Medulla oblongata (tissue), 1 donor: Measurements from ENCODE around the gene FAM53A.
"Not testable (repeated sequence)": the region's sequence is repeated elsewhere in the genome, so short reads cannot be mapped to it uniquely, and the experiment has no call there.

Experiments
- DNase-seq: peaks from one replicate; pipeline ENCODE4 v3.0.0-alpha.2; 2015; ENCODE audit errors: extremely low spot score

Gene FAM53A

DNA sequence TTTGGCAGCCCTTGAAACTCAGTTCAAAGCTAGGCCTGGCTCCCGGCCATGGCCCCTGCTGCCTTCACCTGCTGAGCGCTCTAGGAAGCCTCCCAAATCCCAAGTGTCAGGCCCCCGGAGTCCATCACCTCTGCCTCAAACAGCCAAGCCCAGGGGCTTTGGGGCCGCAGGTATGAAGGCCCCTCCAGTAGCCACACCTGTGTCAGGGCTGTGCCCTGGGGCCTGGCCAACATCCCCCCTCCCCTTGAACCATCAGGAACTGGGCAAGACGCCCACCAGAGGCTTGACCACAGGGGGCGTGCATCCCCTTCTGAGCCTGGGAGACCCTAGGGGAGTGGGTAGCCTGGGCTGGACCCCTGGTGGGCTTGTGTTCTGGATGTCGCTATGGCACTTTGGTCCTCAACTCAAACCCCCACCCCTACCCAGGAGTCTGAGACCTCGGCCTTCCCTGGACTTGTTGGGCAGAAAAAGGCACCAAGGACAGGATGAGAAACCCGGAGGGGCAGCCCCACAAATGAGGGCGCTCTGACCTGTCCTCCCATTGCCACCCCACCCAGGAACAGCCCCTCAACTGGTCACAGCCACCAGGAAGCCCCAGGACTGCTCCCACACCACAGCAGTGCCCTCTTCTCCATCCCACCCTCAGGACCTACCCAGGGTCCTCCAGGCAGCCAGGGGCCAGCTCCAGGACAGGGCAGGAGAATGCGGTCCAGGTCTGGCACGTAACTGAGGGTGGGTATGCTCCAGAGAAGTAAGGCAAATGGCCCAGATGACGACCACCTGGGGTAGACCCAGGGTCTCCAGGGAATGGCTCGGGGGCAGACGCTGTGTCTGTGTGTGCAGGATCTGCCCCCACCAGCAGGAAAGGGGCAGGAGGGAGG, 32.2 kb upstream of the FAM53A start:
- no peak for DNase-seq

DNA sequence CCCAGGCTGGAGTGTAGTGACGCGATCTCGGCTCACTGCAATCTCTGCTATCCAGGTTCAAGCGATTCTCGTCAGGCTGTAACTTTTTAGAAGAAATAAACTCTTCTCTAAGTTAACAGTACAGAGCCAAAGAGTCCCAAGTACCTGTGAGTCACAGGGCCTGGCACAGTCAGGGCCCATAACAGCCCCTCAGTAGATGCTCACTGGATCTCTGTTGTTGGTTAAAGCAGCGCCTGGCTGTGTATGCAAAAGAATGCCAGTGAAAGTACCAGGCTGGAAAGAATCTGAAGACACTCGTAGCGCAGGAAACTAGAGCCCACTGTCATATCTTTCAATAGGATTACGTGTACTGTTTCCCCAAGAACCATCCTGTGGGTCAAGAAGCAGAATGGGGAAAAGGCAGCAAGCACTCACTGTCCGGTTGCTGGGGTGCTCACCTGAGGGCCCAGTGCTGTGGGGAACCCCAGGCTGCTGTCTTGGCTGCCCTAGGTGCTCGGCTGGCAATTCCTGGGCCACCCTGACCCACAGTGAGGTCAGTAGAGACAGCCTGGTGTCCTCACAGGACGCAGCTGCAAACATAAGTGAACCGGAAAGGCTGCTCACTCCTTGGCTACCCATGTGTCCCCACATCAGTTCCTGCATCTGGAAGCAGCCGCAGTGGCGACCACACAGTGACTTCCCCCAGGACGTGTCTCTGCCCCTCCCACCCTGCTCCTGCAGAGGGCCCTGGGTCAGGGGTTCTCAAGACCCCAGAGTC, 31.1 kb upstream of the FAM53A start:
- no peak for DNase-seq

DNA sequence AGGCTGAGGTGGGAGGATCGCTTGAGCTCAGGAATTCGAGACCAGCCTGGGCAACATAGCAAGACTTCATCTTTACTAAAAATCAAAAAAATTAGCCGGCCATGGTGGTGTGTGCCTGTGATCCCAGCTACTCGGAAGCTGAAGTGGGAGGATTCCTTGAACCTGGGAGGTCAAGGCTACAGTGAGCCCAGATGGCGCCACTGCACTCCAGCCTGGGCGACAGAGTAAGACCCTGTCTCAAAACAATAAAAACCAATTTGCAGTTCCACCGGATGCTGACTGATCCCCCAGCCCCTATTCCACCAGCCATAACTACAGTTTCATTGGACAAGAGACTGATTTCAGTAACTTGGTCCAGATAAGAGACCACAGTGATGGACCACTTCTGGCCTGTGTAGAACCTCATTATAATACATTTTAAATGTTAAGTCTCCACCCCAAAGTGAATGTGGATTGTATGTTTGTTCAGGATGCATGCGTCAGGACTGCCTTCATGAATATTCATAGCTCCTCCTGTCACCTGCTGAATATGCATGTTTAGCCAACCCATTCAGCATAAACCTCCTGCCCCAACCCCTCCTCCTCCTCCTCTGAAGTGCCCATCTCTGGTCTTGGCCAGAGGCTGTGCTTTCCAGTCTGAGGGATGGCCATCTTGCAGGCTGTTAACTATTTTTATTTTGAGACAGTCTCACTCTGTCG, 30.3 kb upstream of the FAM53A start:
- DNase-seq: no peak

DNA sequence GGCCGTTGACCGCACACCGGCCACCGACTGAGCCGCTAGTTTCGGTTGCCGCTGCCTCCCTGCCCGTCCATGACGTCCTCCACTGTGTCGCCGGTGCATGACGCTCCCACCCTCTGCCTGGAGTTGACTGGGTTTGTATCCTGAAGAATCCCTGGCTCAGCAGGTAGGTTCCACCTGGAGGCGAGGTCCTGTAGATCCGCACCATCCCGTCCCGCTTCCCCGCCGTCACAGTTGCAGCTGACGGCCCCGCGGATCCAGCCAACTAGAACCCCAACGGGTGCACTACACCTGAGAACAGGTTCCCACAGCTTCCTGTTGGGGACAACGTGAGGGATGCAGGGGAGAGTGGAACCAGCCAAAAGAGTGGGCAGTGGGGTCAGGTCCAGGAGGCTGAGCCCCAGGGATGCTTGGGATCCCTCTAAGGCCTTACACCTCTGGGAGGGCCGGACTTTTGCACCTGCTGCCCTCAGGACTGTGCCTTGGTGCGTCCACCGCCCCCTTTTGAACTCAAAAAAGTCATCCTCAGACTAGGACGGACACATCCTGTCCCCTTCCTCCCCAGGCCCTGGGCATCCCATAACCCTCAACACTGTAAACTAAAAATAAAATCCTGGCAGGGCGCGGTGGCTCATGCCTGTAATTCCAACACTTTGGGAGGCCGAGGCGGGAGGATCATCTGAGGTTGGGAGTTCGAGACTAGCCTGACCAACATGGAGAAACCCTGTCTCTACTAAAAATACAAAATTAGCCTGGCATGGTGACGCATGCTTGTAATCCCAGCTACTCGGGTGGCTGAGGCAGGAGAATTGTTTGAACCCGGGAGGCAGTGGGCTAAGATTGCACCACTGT, 29.1 kb upstream of the FAM53A start:
- no peak for DNase-seq

DNA sequence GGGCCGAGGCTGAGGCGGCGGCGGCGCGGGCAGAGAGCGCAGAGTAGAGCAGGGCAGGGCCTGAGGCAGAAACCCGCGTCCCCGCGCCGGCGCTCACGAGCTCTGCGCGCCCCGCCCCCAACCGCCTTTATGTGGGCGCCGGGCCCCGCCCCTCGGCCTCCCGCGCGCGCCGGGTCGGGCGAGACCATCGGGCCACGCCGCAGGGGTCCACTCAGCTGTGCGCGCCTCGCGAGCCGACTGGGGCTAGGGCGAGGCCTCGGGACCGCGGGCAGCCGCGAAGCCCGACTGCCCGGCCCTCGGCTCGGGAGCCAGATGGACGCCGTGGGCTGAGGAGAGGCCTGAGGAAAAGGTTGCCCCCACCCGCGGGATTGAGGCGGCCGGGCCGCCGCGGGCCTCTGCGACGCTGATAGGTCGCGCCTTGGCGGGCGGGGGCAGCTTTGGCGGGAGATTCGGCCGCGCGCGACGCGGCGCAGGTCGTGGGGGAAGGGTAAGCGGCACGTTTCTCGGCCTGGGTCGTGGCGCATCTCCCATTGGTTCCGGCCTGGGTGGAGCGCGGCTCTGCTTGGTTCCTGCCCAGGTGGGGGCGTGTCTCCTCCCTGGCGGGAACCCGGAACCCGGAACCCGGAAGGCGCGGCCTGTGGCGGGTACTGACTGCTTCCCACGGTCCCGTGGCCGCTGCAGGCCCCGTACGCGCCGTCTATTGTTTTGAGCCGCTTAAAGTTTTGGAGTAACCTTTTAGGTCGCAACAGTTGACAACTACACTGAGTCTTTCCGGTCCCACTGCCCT, 28.3 kb upstream of the FAM53A start, which contains the start of gene SLBP:
Gene SLBP, minus strand, starts transcription at position 104 of the 787 bp plus-strand sequence. CDS start 131 bp downstream, outside the sequence.
- DNase-seq: peak; percentile 87

DNA sequence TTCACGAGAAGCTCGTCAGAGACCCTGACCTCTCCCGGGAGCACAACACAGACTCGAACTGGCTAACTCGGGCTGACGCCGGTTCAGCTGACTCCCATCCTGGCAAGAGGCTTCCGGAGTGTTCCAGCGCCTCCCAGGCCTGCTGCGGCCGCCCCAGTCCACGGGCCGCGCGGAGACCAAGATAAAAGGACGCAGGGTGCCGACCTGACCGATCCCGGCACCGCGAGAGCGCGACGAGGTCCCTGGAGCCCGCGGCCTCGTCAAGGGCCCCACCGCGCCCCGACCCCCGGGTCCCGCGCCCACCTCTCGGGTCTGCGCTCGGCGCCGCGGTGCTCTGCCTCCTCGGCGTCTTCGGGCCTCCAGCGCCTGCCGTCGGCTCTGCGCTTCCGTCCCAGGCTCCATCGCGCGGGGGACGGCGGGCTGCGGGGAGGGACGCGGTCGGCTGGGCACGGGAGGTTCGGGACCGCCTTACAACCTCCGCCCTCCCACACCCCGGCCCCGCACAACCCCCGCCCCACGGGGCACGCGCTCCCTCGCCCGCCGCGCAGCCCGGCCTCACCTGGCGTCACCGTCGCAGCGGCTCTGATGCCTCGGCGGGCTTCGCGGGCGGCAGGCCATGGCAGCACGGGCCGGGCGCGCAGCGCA, 27.6 kb upstream of the FAM53A start:
- DNase-seq: peak; percentile 73

DNA sequence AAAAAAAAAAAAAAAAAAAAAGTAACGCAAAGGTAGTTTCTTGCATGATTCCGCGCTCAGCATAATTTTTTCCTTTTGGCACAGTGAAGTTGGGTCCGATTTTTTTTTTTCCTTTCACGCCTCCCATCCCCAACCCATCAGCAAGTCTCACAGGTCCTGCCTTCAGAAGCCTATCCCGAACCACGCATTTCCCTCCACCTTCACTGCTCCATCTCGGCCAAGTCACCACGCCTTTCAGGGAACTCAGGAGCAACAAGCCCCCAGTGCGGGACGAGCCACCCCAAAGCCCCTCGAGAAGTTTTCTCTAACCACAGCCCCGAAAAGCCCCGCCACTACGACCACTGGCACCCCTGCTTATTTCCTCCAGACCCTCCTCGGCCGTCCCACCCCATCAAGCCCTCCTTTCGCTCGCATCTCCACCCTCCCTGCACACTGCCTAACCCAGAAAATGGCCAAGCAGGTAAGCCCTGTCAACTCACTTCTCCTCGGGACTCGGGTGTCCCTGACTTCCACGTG, 27.0 kb upstream of the FAM53A start:
- no peak for DNase-seq

DNA sequence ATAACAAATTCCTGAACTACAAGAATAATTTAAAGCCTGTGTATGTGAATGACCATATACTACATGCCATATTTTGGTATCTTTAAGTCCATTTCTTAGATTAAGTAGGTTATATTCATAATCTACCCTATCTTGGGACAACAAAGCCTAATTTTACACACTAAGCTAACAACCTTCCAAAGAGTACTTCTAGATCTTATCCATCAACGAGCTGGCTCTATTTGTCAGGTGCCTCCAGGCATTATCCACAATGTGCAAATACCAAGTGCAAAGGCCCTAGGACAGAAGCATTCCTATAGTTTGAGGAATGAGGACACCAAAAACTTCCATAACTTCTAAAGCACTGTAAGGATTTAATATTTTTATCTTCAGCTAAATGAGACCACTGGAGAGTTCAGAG, 24.5 kb upstream of the FAM53A start:
- DNase-seq: no peak

DNA sequence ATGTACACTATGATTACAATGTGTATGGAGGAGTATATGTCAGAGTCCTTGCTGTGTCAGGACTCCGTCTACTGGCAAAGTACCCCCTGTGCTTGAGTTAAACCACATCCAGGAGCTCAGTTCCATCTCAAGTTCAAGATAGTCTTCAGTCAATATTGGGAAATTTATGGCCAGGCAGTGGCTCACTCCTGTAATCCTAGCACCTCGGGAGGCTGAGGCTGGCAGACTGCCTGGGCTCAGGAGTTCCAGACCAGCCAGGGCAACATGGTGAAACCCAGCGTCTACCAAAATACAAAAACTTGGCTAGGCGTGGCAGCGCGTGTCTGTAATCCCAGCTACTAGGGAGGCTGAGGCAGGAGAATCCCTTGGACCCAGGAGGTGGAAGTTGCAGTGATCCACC, 22.2 kb upstream of the FAM53A start:
- no peak for DNase-seq

DNA sequence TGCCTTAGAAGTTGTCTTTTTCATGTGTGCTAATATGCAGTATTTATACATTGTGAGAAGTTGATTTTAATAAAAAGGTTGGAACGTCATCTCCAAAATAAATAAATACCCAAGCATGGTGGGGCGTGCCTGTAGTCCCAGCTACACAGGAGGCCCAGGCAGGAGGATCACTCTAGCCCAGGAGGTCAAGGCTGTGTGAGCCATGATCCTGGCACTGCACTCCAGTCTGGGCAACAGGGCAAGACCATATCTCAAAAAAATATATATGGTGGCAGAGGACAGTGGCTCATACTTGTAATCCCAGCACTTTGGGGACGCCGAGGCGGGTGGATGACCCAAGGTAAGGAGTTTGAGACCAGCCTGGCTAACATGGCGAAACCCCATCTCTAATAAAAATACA, 21.6 kb upstream of the FAM53A start:
- no peak for DNase-seq

DNA sequence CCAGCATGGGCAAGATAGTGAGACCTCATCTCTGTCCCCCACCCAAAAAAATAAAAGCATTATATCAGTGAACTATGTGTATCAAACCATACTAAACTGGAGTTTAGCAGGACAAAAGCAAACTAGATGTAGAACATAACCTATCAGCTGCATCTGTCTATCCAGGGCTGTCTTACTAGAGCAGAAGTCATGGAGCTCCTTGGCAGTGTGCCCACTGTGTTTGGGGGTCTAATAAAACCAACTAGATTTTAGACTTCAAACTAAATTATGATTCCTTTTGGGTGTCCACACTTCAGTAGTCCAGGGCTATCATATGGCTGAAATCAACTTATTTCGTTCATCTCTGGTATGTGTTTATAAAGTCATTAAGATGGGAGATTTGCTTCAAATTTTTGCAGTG, 19.8 kb upstream of the FAM53A start:
- no peak for DNase-seq

DNA sequence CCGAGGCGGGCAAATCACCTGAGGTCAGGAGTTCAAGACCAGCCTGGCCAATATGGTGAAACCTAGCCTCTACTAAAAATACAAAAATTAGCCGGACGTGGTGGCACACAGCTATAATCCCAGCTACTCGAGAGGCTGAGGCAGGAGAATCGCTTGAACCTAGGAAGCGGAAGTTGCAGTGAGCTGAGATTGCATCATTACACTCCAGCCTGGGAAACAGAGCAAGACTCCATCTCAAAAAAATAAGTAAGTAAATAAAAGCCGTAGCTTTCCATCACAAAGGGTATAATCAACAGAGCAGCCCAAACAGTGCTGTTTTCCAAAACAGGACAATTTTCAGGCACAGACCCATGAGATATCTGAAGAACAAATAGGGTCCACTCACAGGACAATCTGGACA, 17.6 kb upstream of the FAM53A start:
- DNase-seq: not testable (repeated sequence)

DNA sequence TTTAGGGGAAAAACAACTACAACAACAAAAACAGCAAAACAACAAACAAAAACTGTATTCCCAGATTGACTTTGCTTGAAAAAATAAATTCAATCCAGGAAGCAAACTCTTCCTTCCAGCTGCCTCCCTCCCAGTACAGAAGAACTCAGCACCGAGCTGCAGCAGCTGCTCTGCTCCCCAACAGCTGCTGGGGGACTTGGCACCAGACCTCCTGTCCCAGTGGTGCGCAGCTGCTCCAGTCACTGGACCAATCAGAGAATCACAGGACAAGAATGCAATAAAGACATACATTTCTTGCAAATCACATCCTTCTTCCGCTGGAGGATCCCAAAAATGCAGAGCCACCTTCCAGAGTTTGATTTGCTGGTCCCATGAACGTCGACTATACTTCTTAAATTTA, 11.8 kb upstream of the FAM53A start:
- no peak for DNase-seq

DNA sequence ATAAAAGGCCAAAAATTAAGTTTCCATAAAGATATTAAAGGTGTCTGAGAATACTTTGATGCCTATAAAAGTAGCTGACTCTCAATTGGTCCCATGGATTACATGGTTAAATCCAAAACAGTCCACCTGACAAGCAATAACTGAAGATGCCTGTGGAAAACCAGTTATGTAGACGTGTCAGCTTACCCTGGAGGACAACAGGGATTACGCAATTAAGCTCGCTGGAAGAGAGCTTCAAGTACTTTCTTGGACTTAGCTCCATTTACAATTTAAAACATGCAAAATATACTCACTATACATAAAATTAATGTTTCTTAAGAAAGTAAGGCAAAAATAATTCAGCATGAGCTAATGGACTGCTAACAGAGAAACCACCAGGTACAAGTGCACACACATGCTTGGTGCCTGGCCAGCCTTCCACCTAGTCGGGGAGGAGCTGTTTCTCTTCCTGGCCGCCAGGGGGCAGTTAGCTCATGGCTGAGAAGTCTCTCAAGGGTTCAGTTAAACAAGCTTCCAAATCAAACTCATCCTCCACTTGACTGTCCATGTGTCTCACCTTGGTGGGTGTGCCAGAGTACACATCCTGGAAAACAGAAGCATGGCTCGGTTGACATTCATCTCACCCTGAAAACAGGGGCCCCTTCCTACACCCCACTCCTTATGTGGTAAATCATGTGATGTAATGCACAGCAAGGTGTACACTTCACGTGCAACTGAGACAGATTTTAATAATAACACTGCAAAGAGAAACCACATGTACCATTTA, 9.2 kb upstream of the FAM53A start:
- DNase-seq: peak; percentile 78

DNA sequence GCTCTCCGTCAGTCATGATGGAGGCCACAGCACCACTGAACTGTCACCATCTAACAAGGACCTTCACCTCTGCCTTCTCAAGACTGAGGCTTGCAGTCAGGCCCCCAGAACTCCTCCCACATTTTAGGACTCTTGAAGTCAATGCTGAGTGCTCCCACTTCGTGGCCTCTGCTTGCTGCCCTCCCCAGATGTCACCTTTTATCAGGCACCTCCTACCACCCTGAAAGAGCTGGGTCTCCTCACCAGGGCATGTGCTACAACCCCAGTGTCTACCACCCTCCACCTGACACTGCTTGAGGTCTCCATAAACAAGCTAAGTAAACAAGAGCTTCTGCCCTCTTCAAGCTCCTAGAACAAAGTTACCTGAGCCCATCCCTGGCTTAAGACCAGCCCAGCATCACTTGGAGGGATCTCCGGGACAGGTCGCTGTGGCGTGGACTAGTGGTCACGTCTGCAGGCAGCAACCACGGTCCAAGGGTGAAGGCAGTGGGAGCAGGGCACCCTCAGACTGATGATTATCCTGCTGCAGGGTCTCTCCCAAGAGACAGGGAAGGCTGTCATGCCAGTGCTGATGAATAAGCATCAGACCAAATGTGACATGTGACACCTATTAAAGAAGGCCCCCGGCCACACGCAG, 7.7 kb upstream of the FAM53A start:
- no peak for DNase-seq

DNA sequence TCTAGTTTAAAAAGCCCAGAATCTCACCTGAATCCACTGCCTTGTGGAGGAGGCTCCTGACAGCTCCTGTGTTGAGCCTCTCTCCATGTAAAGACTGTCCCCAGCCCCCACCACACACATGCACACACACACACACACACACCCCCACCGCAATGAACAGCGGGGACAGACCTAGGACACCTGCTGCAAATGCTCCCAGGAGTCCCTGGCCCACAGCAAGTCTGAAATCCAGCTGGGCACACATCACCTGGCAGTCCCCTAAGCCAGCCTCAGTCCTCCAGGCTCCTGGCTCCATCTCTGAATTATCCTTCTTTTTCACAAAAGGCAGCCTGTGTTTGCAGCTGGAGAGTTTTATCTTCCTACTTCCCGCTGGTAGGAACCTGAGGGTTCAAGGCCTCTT, 6.6 kb upstream of the FAM53A start:
- DNase-seq: no peak

DNA sequence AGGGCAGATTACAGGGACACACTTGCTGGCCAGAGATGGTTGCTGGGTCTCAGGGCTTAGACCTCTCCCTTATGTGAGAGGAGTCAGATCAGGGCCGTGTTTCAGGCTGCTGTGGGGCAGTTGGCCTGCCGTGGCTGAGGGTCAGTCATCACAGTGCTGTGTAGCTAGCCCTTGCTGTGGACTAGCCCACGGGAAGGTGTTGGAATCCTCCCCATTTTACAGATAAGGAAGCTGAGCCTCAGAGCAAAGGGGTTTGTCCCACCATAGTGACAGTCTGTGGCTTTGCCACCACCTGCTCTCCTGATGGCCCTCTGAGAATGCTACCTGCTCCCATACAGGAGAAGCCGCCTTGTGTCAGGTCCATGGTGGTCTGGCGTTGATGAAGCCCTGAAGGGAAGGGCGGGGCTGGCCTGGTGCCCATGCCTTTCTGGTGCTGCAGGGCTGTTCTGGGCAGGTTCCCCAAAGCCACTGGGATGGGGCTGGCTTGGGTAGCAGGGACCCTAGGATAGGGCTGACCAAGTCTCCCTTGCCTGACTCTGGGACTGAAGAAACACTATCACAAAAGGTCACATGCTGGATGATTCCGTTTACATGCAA, 2.4 kb upstream of the FAM53A start:
- no peak for DNase-seq
